DND-41 (cell line): ENCODE measurements around the gene OXER1.

Experiments
- EZH2 ChIP-seq: IDR thresholded peaks from 3 replicates; pipeline ENCODE4 v1.6.1; 2012; ENCODE audit warnings: borderline replicate concordance, low read depth, mild to moderate bottlenecking, moderate library complexity, low read length, inconsistent platforms; ENCODE audit not compliant: severe bottlenecking
- TF ChIP-seq, protein P1 (sequence below): IDR thresholded peaks from 2 replicates; pipeline ENCODE4 v1.5.1; 2012; ENCODE audit warnings: borderline replicate concordance, low read length, moderate library complexity, mild to moderate bottlenecking; ENCODE audit not compliant: poor library complexity, severe bottlenecking; ENCODE audit errors: extremely low read depth

DNA sequence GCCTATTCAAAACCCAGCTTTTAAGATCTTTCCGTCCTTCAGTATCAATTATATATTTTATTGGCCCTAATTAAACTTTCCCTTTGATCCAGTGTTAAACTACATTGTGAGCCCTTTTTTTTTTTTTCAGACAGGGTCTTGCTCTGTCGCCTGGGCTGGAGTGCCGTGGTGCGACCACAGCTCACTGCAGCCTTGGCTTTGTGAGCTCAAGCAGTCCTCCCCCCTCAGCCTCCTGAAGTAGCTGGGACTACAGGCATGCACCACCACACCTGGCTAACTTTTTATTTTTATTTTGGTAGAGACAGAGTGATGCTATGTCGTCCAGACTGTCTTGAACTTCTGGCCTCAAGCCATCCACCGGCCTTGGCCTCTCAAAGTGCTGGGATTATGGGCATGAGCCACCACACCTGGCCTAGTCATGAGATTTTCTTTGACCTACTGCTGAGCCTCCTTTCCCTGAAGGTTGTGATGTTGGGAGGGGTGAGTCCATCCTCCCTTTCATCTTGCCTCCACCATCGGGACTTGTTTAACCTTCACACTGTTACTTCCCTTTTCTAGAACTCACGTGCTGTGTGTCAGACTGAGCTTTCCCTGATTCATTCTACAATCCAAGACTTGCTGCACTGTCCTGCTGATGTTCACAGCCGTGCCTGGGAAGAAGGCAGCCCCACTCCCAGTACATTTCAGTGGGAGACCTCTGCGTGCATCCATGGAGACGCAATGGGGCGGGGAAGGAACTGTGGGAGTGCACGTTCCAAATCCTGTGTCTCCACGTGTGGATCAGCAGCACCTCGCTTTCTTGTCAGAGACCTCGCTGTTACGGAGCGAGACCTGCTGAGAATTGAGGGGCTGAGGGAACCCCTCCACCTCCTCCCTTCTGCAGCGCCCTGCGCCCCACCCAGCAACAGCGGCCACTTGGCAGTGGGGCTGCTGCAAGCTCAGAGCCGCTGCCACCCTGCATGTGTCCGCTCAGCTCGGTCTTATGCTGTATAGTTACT lies 10.8 kb downstream of the OXER1 start:
- TF ChIP-seq, protein P1, sequence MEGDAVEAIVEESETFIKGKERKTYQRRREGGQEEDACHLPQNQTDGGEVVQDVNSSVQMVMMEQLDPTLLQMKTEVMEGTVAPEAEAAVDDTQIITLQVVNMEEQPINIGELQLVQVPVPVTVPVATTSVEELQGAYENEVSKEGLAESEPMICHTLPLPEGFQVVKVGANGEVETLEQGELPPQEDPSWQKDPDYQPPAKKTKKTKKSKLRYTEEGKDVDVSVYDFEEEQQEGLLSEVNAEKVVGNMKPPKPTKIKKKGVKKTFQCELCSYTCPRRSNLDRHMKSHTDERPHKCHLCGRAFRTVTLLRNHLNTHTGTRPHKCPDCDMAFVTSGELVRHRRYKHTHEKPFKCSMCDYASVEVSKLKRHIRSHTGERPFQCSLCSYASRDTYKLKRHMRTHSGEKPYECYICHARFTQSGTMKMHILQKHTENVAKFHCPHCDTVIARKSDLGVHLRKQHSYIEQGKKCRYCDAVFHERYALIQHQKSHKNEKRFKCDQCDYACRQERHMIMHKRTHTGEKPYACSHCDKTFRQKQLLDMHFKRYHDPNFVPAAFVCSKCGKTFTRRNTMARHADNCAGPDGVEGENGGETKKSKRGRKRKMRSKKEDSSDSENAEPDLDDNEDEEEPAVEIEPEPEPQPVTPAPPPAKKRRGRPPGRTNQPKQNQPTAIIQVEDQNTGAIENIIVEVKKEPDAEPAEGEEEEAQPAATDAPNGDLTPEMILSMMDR = no peak
- TF ChIP-seq EZH2 = no peak
